GM12878 (cell line): ENCODE data around the gene IL4I1. TPM values are rescaled to one million over a fixed set of nuclear protein-coding genes. Genes with fewer than 3 reads are reported as not detected.

Experiments
- ASH2L ChIP-seq: fragments of 300-600, 200-600 bp; sonication (generic); IDR thresholded peaks from 2 replicates; pipeline ENCODE4 v1.6.1; 2017; ENCODE audit warnings: low read depth, mild to moderate bottlenecking, borderline replicate concordance
- BCL11A ChIP-seq: IDR thresholded peaks from 2 replicates; pipeline ENCODE4 v1.6.1; 2011; ENCODE audit warnings: low read depth, low read length
- CBFB ChIP-seq: IDR thresholded peaks from 2 replicates; pipeline ENCODE4 v1.6.1; 2016; ENCODE audit warnings: antibody characterized with exemption, low read depth
- MEF2B ChIP-seq: fragments of 450-650 bp; IDR thresholded peaks from 2 replicates; pipeline ENCODE4 v1.6.1; 2018; ENCODE audit warnings: mild to moderate bottlenecking, moderate library complexity; ENCODE audit not compliant: partially characterized antibody, poor library complexity, severe bottlenecking
- MTA3 ChIP-seq: IDR thresholded peaks from 2 replicates; pipeline ENCODE4 v1.6.1; 2012; ENCODE audit warnings: low read length, inconsistent platforms, borderline replicate concordance
- NFYB ChIP-seq: IDR thresholded peaks from 2 replicates; pipeline ENCODE4 v1.6.1; 2011; ENCODE audit warnings: low read depth, mild to moderate bottlenecking, low read length, improper control_type of control experiment, moderate library complexity; ENCODE audit not compliant: insufficient read depth
- NR2F1 ChIP-seq: fragments of 450-650 bp; conservative IDR thresholded peaks from 2 replicates; pipeline ENCODE4 v1.6.1; 2017; ENCODE audit warnings: mild to moderate bottlenecking
- PAX5 ChIP-seq: IDR thresholded peaks from 2 replicates; pipeline ENCODE4 v1.6.1; 2011; ENCODE audit warnings: low read depth, low read length, borderline replicate concordance
- PKNOX1 ChIP-seq: fragments of 450-650 bp; IDR thresholded peaks from 2 replicates; pipeline ENCODE4 v1.6.1; 2016; ENCODE audit warnings: mild to moderate bottlenecking
- POLR2A ChIP-seq: IDR thresholded peaks from 2 replicates; pipeline ENCODE4 v1.6.1; 2011; ENCODE audit warnings: low read depth, mild to moderate bottlenecking, low read length
- RUNX3 ChIP-seq: IDR thresholded peaks from 2 replicates; pipeline ENCODE4 v1.6.1; 2012; ENCODE audit warnings: low read length, inconsistent platforms
- SMARCA5 ChIP-seq: fragments of 450-650 bp; IDR thresholded peaks from 2 replicates; pipeline ENCODE4 v1.6.1; 2017; ENCODE audit warnings: mild to moderate bottlenecking
- ZNF217 ChIP-seq: fragments of 450-650 bp; IDR thresholded peaks from 2 replicates; pipeline ENCODE4 v1.6.1; 2017; ENCODE audit warnings: antibody characterized with exemption, mild to moderate bottlenecking
- ZSCAN29 ChIP-seq: fragments of 450-650 bp; IDR thresholded peaks from 2 replicates; pipeline ENCODE4 v1.6.1; 2017; ENCODE audit warnings: mild to moderate bottlenecking, moderate library complexity
- polyA plus RNA-seq, 11 experiments: library from polyadenylated mRNA; depleted of rRNA in 4 of 11; unstranded in 6 of 11; stranded (reverse) in 5 of 11; fragments of >200 nt; fragmentation: Nextera tagmentation in 4 of 11; fragmentation: Illumina TruSeq in 1 of 11; extraction: Ambion mirVana in 4 of 11; extraction: Trizol in 1 of 11; gene quantifications; 1 replicate in 1 of 11; 2 replicates in 10 of 11; pipeline versions ENCODE4 v1.2.1 to v1.2.3, GENCODE V29; 2011 to 2016; ENCODE audit warnings: inconsistent platforms in 2 of 11, missing spikeins in 2 of 11, low read depth in 1 of 11
- total RNA-seq, 4 experiments: library from RNA; depleted of rRNA in 3 of 4; stranded (reverse); fragments of >200 nt in 3 of 4; fragmentation: Illumina TruSeq in 1 of 4; extraction: Trizol in 1 of 4; gene quantifications; 2 replicates each; pipeline versions ENCODE4 v1.2.1 to v1.2.3, GENCODE V29; 2013 to 2021

The IL4I1 gene
- total and polyA plus RNA-seq, 10 of the 15 experiments (the other 5 are each of a cell fraction or from before 2014, with no cell fraction given), result 0.62 to 83.8 (median 42.8) TPM

GRCh38 chr19:49907745-49908446, 11.2 kb upstream of the IL4I1 start (continued):
- TF ChIP-seq PAX5 (0 out of 2 replicates have a peak, but pooled peaks have one; percentile 7), MTA3 (0 out of 2 replicates have a peak, but pooled peaks have one; percentile 26), NR2F1 (peak; percentile 82), BCL11A (no peak), ASH2L (no peak), PKNOX1 (peak; percentile 60; the same call in 1 of the 2 replicates), ZNF217 (0 out of 2 replicates have a peak, but pooled peaks have one; percentile 18), CBFB (0 out of 2 replicates have a peak, but pooled peaks have one; percentile 33), POLR2A (peak; percentile 62), NFYB (no peak), MEF2B (peak; percentile 58), RUNX3 (peak; percentile 56), SMARCA5 (peak; percentile 67; the same call in 1 of the 2 replicates), ZSCAN29 (no peak)
